HepG2 (cell line): ENCODE results near the gene SMYD4. TPM values are rescaled to one million over a fixed set of nuclear protein-coding genes. Genes with fewer than 3 reads are reported as not detected.

Experiments
- CHD4 ChIP-seq: fragments of 200-600 bp; sonication (generic); IDR thresholded peaks from 2 replicates; pipeline ENCODE4 v1.7.0; 2017; ENCODE audit warnings: mild to moderate bottlenecking, low read length, borderline replicate concordance
- SRSF4 ChIP-seq: fragments of 200-400 bp; formaldehyde crosslinking; IDR thresholded peaks from one replicate; pipeline ENCODE4 v1.6.1; 2018; ENCODE audit warnings: mild to moderate bottlenecking, low read depth, low read length, moderate library complexity; ENCODE audit not compliant: poor library complexity, severe bottlenecking
- ZBTB7A ChIP-seq: sonication (generic); formaldehyde crosslinking; IDR thresholded peaks from 2 replicates; pipeline ENCODE4 v1.8.0; 2022; ENCODE audit warnings: mild to moderate bottlenecking, missing genetic modification reagents
- polyA plus RNA-seq, 8 experiments: library from polyadenylated mRNA; depleted of rRNA in 3 of 8; stranded (reverse) in 7 of 8; unstranded in 1 of 8; fragments of >200 nt; fragmentation: Illumina TruSeq in 4 of 8; extraction: Trizol in 4 of 8; gene quantifications; 2 replicates each; pipeline versions ENCODE4 v1.2.1 to v1.2.3, GENCODE V29; 2011 to 2016; ENCODE audit warnings: low read depth in 4 of 8, missing spikeins in 1 of 8, mixed read lengths in 1 of 8; ENCODE audit not compliant: insufficient read depth in 1 of 8
- total RNA-seq, 5 experiments: library from RNA; depleted of rRNA; stranded (reverse); fragments of >200 nt; fragmentation: Illumina TruSeq; extraction: Trizol; gene quantifications; 2 replicates each; pipeline ENCODE4 v1.2.3, GENCODE V29; 2016; ENCODE audit warnings: low read depth in 1 of 5
- TF ChIP-seq, protein P1 (sequence below), 2 experiments: fragments of 450-650 bp in 1 of 2; sonication (generic) in 1 of 2; formaldehyde crosslinking in 1 of 2; IDR thresholded peaks; 2 replicates each; pipeline versions ENCODE4 v1.6.1 to v1.8.0; 2016 to 2022; ENCODE audit warnings: antibody characterized with exemption in 1 of 2, mild to moderate bottlenecking in 1 of 2, missing genetic modification reagents in 1 of 2
- TF ChIP-seq, protein P2 (sequence below): sonication (generic); formaldehyde crosslinking; IDR thresholded peaks from 2 replicates; pipeline ENCODE4 v1.5.0; 2020; ENCODE audit warnings: missing genetic modification reagents
- TF ChIP-seq, protein P3 (sequence below): sonication (generic); formaldehyde crosslinking; conservative IDR thresholded peaks from 2 replicates; pipeline ENCODE4 v1.8.1; 2023; ENCODE audit warnings: missing genetic modification reagents
- TF ChIP-seq, protein P4 (sequence below): sonication (generic); formaldehyde crosslinking; IDR thresholded peaks from 2 replicates; pipeline ENCODE4; 2020; ENCODE audit warnings: missing genetic modification reagents, mild to moderate bottlenecking, borderline replicate concordance
- TF ChIP-seq, protein P5 (sequence below): sonication (generic); formaldehyde crosslinking; IDR thresholded peaks from 2 replicates; pipeline ENCODE4 v1.4.0; 2020; ENCODE audit warnings: missing genetic modification reagents
- TF ChIP-seq, protein P6 (sequence below): sonication (generic); formaldehyde crosslinking; IDR thresholded peaks from 2 replicates; pipeline ENCODE4 v1.4.0; 2020; ENCODE audit warnings: missing genetic modification reagents

SMYD4 gene
- total and polyA plus RNA-seq, 2 of the 13 experiments (the other 11 are each of a cell fraction or from before 2014, with no cell fraction given): 7.4 to 11.3 TPM

DNA sequence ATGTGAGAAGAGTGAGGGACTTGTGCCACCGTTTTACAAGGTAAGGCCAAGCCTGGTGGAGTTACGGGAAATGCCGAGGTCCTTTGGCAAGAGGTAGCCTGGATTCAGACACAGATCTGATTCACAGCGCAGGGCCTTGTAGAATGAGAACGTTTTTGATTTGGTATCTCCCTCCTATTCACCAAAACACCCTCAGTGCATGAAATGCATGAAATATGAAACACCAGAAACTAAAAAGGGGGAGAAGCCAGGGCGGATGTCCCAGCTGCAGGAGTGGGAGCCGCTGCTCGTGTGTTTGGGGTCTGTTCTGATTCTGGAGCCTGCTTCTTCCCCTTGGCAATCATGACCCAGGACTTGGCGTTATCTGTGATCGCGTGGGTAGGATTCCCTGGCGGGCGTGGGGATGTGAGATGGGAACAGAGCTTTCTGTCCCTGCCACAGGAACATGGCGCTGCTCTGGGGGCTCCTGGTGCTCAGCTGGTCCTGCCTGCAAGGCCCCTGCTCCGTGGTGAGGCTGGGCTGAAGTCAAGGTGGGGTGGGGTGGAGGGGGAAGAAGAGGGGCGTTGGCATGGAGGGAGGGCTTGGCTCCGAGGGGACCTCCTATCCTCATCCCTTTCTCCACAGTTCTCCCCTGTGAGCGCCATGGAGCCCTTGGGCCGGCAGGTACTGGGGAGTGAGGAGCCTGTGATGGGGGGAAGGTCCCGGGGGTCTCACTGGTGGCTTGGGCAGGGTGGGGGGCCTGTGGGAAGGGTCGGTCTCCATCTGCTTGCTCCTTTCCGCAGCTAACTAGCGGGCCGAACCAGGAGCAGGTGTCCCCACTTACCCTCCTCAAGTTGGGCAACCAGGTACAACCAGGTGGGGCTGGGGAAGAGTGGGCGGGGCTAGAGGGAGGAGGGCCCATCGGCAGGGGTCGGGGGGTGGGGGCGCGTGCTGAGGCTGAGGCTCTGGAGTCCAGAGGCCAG is 84.9 kb downstream of the SMYD4 start (continued):
- TF ChIP-seq, protein P1, sequence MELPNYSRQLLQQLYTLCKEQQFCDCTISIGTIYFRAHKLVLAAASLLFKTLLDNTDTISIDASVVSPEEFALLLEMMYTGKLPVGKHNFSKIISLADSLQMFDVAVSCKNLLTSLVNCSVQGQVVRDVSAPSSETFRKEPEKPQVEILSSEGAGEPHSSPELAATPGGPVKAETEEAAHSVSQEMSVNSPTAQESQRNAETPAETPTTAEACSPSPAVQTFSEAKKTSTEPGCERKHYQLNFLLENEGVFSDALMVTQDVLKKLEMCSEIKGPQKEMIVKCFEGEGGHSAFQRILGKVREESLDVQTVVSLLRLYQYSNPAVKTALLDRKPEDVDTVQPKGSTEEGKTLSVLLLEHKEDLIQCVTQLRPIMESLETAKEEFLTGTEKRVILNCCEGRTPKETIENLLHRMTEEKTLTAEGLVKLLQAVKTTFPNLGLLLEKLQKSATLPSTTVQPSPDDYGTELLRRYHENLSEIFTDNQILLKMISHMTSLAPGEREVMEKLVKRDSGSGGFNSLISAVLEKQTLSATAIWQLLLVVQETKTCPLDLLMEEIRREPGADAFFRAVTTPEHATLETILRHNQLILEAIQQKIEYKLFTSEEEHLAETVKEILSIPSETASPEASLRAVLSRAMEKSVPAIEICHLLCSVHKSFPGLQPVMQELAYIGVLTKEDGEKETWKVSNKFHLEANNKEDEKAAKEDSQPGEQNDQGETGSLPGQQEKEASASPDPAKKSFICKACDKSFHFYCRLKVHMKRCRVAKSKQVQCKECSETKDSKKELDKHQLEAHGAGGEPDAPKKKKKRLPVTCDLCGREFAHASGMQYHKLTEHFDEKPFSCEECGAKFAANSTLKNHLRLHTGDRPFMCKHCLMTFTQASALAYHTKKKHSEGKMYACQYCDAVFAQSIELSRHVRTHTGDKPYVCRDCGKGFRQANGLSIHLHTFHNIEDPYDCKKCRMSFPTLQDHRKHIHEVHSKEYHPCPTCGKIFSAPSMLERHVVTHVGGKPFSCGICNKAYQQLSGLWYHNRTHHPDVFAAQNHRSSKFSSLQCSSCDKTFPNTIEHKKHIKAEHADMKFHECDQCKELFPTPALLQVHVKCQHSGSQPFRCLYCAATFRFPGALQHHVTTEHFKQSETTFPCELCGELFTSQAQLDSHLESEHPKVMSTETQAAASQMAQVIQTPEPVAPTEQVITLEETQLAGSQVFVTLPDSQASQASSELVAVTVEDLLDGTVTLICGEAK (IDR thresholded peaks at IDR 0.05): no peak
- TF ChIP-seq, protein P1 (CRISPR knock-in tag; IDR thresholded peaks at IDR 0.05): no peak; the same call in 1 of the 2 replicates
- TF ChIP-seq SRSF4 (no peak), ZBTB7A (no peak), CHD4 (no peak)
- TF ChIP-seq, protein P2, sequence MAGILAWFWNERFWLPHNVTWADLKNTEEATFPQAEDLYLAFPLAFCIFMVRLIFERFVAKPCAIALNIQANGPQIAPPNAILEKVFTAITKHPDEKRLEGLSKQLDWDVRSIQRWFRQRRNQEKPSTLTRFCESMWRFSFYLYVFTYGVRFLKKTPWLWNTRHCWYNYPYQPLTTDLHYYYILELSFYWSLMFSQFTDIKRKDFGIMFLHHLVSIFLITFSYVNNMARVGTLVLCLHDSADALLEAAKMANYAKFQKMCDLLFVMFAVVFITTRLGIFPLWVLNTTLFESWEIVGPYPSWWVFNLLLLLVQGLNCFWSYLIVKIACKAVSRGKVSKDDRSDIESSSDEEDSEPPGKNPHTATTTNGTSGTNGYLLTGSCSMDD (CRISPR knock-in tag): no peak
- TF ChIP-seq, protein P3, sequence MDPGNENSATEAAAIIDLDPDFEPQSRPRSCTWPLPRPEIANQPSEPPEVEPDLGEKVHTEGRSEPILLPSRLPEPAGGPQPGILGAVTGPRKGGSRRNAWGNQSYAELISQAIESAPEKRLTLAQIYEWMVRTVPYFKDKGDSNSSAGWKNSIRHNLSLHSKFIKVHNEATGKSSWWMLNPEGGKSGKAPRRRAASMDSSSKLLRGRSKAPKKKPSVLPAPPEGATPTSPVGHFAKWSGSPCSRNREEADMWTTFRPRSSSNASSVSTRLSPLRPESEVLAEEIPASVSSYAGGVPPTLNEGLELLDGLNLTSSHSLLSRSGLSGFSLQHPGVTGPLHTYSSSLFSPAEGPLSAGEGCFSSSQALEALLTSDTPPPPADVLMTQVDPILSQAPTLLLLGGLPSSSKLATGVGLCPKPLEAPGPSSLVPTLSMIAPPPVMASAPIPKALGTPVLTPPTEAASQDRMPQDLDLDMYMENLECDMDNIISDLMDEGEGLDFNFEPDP: no peak
- TF ChIP-seq, protein P4, sequence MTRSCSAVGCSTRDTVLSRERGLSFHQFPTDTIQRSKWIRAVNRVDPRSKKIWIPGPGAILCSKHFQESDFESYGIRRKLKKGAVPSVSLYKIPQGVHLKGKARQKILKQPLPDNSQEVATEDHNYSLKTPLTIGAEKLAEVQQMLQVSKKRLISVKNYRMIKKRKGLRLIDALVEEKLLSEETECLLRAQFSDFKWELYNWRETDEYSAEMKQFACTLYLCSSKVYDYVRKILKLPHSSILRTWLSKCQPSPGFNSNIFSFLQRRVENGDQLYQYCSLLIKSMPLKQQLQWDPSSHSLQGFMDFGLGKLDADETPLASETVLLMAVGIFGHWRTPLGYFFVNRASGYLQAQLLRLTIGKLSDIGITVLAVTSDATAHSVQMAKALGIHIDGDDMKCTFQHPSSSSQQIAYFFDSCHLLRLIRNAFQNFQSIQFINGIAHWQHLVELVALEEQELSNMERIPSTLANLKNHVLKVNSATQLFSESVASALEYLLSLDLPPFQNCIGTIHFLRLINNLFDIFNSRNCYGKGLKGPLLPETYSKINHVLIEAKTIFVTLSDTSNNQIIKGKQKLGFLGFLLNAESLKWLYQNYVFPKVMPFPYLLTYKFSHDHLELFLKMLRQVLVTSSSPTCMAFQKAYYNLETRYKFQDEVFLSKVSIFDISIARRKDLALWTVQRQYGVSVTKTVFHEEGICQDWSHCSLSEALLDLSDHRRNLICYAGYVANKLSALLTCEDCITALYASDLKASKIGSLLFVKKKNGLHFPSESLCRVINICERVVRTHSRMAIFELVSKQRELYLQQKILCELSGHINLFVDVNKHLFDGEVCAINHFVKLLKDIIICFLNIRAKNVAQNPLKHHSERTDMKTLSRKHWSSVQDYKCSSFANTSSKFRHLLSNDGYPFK (CRISPR knock-in tag): 0 out of 2 replicates have a peak, but pooled peaks have one; percentile 19
- TF ChIP-seq, protein P5, sequence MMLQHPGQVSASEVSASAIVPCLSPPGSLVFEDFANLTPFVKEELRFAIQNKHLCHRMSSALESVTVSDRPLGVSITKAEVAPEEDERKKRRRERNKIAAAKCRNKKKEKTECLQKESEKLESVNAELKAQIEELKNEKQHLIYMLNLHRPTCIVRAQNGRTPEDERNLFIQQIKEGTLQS: no peak
- TF ChIP-seq, protein P6, sequence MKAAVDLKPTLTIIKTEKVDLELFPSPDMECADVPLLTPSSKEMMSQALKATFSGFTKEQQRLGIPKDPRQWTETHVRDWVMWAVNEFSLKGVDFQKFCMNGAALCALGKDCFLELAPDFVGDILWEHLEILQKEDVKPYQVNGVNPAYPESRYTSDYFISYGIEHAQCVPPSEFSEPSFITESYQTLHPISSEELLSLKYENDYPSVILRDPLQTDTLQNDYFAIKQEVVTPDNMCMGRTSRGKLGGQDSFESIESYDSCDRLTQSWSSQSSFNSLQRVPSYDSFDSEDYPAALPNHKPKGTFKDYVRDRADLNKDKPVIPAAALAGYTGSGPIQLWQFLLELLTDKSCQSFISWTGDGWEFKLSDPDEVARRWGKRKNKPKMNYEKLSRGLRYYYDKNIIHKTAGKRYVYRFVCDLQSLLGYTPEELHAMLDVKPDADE (CRISPR knock-in tag): no peak
